ENCODE results near the gene RDH5.

GRCh38 chr12:55733858-55734257 lies 13.7 kb downstream of the RDH5 start:
- TF ChIP-seq CTCF (IDR thresholded peaks at IDR 0.05), result no peak
- TF ChIP-seq POLR2A (IDR thresholded peaks at IDR 0.05), result no peak
